Measurements from ENCODE around the gene PRLR. TPM values are rescaled to one million over a fixed set of nuclear protein-coding genes. Genes with fewer than 3 reads are reported as not detected.
"Not testable (repeated sequence)": the region's sequence is repeated elsewhere in the genome, so short reads cannot be mapped to it uniquely, and the experiment has no call there.

The PRLR gene
- total RNA-seq, 2 donors from 2014 or later: not detected

GRCh38 chr5:35052838-35053237 is 177.4 kb downstream of the PRLR start:
- no peaks in the 10 kb centered on the region for H3K9me3 ChIP-seq (ENCODE audit: control insufficient read depth, low read length, poor library complexity, severe bottlenecking)
- H3K4me3 Mint-ChIP-seq: no peak overlapping the region
- H3K27ac Mint-ChIP-seq: no peak overlapping the region
- peaks cover 69% of the 10 kb centered on the region for H3K27me3 Mint-ChIP-seq
- ATAC-seq (no peak), DNase-seq (no peak)
- no peaks in the 10 kb centered on the region for H3K36me3 Mint-ChIP-seq (ENCODE audit: low read depth)
- H3K4me1 Mint-ChIP-seq: no peaks in the 10 kb centered on the region

DNA sequence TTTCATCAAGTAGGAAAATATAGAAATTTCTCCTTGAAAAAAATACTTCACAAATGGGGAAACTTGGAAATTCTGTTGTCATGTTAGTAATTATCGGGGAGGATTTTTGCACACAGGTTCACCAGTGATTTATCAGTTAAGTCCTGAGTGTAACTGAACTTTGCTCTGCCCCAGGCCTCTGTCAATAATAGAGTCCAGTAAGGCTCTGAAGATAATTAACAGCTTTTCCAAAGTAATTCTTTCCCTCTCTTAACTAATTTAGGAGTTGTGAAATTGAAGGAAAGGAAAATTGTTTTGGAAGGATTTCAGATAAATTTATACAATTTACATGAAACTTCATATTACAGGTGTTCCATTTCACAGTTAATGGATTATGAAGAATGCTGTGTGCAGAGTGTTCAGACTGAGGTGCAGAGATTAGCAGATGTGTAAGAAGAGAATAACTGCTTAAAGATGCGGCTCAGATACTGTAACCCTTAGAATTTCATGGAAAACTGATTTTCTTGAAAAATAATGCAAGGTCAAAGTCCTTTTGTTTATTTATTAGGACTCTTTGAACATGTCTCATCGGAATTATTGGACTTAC is 179.7 kb downstream of the PRLR start:
- H3K4me3 Mint-ChIP-seq: no peak overlapping the region
- no peak overlapping the region for H3K27ac Mint-ChIP-seq
- no peaks in the 10 kb centered on the region for H3K36me3 Mint-ChIP-seq (ENCODE audit: low read depth)
- no peak for ATAC-seq
- no peaks in the 10 kb centered on the region for H3K4me1 Mint-ChIP-seq
- DNase-seq: no peak
- no peaks in the 10 kb centered on the region for H3K9me3 ChIP-seq (ENCODE audit: control insufficient read depth, low read length, poor library complexity, severe bottlenecking)
- H3K27me3 Mint-ChIP-seq: peaks cover 56% of the 10 kb centered on the region

DNA sequence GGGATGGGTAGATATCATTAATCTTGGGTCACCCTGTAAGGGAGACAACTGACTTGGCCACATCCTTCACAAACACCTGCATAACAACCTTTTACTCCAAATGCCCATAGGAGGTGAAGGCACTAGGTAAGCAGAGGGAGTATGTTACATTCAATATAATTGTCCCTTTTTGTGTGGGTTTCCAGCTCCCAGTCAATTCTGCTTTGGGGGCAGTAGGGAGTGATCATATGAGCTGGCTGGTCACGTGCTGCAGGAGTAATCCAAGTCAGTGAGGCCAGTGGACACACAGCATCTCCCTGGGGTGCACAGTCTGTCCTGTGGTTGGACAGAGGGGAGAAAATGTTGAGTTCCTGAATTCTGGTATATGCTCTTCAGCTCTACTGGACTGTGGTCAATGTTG is 181.4 kb downstream of the PRLR start:
- no peaks in the 10 kb centered on the region for H3K9me3 ChIP-seq (ENCODE audit: control insufficient read depth, low read length, poor library complexity, severe bottlenecking)
- H3K4me3 Mint-ChIP-seq: no peak overlapping the region
- H3K36me3 Mint-ChIP-seq (ENCODE audit: low read depth): no peaks in the 10 kb centered on the region
- H3K27ac Mint-ChIP-seq: no peak overlapping the region
- DNase-seq (no peak), ATAC-seq (no peak)
- peaks cover 48% of the 10 kb centered on the region for H3K27me3 Mint-ChIP-seq
- no peaks in the 10 kb centered on the region for H3K4me1 Mint-ChIP-seq

DNA sequence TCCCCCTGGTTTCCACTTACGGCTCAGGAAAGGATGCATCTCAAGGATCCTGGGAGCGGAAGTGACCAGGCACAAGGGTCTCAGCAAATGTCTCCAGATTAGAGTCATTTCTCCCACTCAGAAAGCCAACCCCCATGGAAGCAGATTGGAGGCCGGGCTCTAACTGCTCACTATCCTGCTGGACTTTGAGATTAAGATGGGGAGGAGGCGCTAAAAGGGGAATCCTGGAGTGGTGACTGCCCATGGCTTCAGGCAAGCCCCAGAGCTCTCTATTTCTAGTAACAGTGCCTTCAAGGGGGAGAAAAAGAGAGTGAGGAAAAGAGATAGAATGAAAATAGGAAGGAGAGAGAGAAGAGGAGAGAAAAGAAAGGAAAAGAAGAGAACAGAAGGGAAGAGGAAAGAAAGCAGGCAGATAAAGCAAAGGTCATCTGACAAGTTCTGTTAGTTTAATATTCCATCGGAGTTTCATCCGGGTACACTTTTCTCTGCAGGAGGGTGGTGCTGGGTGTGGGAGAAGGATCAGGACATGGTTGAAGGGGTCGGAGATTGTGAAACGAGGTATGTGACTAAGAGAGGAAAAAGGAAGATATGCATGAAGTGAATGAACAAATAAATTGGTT is 182.4 kb downstream of the PRLR start, which contains the start of gene AGXT2:
AGXT2 (minus strand) TSS at position 165 of the 620 bp plus-strand sequence; CDS start at position 108, 57 bp downstream.
- Mint-ChIP-seq H3K4me3 (no peak within 1 kb of the TSS), H3K27me3 (peaks cover 44% of the 10 kb centered on the region), H3K36me3 (ENCODE audit: low read depth) (no peaks in the 10 kb centered on the region), H3K4me1 (no peaks in the 10 kb centered on the region), H3K27ac (no peak within 1 kb of the TSS)
- H3K9me3 ChIP-seq (ENCODE audit: control insufficient read depth, low read length, poor library complexity, severe bottlenecking): no peaks in the 10 kb centered on the region
- no peak for DNase-seq
- no peak for ATAC-seq

GRCh38 chr5:35046774-35047173 is 183.5 kb downstream of the PRLR start:
- Mint-ChIP-seq H3K27me3 (peaks cover 47% of the 10 kb centered on the region), H3K27ac (no peak overlapping the region), H3K4me1 (no peaks in the 10 kb centered on the region), H3K36me3 (ENCODE audit: low read depth) (no peaks in the 10 kb centered on the region), H3K4me3 (no peak overlapping the region)
- H3K9me3 ChIP-seq (ENCODE audit: control insufficient read depth, low read length, poor library complexity, severe bottlenecking): no peaks in the 10 kb centered on the region
- no peak for DNase-seq
- ATAC-seq: no peak

DNA sequence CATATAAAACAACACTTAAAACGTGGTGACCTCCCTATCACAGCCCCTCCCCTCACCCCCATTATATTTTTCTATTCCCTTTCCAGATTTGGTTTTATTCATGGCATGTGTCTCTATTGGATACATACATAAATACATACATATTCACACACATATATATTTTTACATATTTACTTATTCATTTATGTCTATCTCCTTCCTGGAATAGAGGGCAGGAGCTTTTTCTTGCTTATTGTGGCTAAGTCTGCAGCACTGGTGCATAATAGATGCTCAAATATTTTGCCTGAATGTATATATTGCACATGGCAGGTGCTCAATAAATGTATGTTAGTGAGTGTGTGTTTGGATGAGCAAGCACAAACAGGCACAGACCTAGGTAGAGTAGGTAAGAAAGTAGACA is 185.0 kb downstream of the PRLR start:
- Mint-ChIP-seq H3K27ac (no peak overlapping the region), H3K4me3 (no peak overlapping the region), H3K27me3 (peaks cover 49% of the 10 kb centered on the region), H3K4me1 (no peaks in the 10 kb centered on the region), H3K36me3 (ENCODE audit: low read depth) (no peaks in the 10 kb centered on the region)
- ATAC-seq (no peak), DNase-seq (no peak)
- H3K9me3 ChIP-seq (ENCODE audit: control insufficient read depth, low read length, poor library complexity, severe bottlenecking): no peaks in the 10 kb centered on the region

DNA sequence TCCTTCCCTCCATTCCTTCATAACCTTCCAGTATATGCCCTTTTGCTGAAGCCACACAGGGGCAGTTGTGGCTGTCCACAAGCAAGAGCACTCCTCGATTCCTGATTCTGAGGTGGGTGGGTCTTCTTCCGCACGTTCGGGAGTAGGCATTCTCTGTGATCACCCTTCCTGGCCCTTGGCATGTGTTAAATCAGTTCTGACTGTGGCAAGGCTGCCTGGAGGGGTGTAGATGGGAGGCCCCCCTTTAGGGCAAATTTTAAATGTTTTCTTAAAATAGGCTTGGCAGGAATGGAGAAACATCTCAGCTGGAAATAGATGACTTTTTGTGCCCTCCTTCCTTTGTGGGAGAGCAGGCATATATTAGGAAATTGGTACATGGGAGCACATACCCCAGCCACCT is 185.6 kb downstream of the PRLR start:
- H3K36me3 Mint-ChIP-seq (ENCODE audit: low read depth): no peaks in the 10 kb centered on the region
- no peaks in the 10 kb centered on the region for H3K4me1 Mint-ChIP-seq
- no peak for DNase-seq
- no peak for ATAC-seq
- no peaks in the 10 kb centered on the region for H3K9me3 ChIP-seq (ENCODE audit: control insufficient read depth, low read length, poor library complexity, severe bottlenecking)
- H3K27ac Mint-ChIP-seq: no peak overlapping the region
- peaks cover 49% of the 10 kb centered on the region for H3K27me3 Mint-ChIP-seq
- H3K4me3 Mint-ChIP-seq: no peak overlapping the region

DNA sequence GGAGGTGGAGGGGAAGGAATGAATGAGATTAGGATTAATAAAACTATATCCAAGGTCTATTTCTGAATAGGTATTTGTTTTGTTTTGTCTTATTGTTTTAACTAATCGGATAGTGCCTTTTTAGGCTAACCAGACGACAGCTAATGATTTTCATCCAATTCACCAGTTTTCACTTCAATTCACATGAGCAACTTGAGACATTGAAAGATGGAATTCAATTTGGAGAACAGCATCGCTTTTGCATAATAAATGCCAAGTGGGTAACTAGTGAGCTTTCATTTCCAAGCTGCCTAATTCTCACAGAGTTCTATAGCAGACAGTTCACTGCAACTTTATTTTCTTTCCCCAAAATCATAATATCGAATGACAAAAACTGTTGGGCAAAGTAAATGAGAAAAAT is 187.5 kb downstream of the PRLR start:
- Mint-ChIP-seq H3K27me3 (peaks cover 50% of the 10 kb centered on the region), H3K36me3 (ENCODE audit: low read depth) (no peaks in the 10 kb centered on the region), H3K27ac (no peak overlapping the region), H3K4me1 (no peaks in the 10 kb centered on the region), H3K4me3 (no peak overlapping the region)
- no peak for ATAC-seq
- DNase-seq: no peak
- H3K9me3 ChIP-seq (ENCODE audit: control insufficient read depth, low read length, poor library complexity, severe bottlenecking): no peaks in the 10 kb centered on the region

GRCh38 chr5:35041261-35041660 is 189.0 kb downstream of the PRLR start:
- DNase-seq (no peak), ATAC-seq (no peak)
- Mint-ChIP-seq H3K27me3 (peaks cover 59% of the 10 kb centered on the region), H3K4me1 (no peaks in the 10 kb centered on the region), H3K27ac (no peak overlapping the region), H3K36me3 (ENCODE audit: low read depth) (no peaks in the 10 kb centered on the region), H3K4me3 (no peak overlapping the region)
- H3K9me3 ChIP-seq (ENCODE audit: control insufficient read depth, low read length, poor library complexity, severe bottlenecking): no peaks in the 10 kb centered on the region

- ATAC-seq (no peak), DNase-seq (no peak)
- Mint-ChIP-seq H3K4me3 (no peak overlapping the region), H3K4me1 (no peaks in the 10 kb centered on the region), H3K36me3 (ENCODE audit: low read depth) (no peaks in the 10 kb centered on the region), H3K27me3 (peaks cover 76% of the 10 kb centered on the region), H3K27ac (no peak overlapping the region)
- H3K9me3 ChIP-seq (ENCODE audit: control insufficient read depth, low read length, poor library complexity, severe bottlenecking): no peaks in the 10 kb centered on the region
Measured at GRCh38 chr5:35038891-35039290, 191.4 kb downstream of the PRLR start.

GRCh38 chr5:35036536-35036935 is 193.8 kb downstream of the PRLR start:
- Mint-ChIP-seq H3K4me3 (no peak overlapping the region), H3K36me3 (ENCODE audit: low read depth) (peaks cover 2% of the 10 kb centered on the region)

GRCh38 chr5:35035929-35036328 is 194.4 kb downstream of the PRLR start:
- not testable (repeated sequence) for ATAC-seq; H3K36me3 Mint-ChIP-seq (ENCODE audit: low read depth); H3K9me3 ChIP-seq (ENCODE audit: control insufficient read depth, low read length, poor library complexity, severe bottlenecking); H3K4me3 Mint-ChIP-seq; H3K4me1 Mint-ChIP-seq; H3K27ac Mint-ChIP-seq; DNase-seq
- peaks cover 66% of the 10 kb centered on the region for H3K27me3 Mint-ChIP-seq

More at GRCh38 chr5:35036536-35036935, 193.8 kb downstream of the PRLR start:
- peaks cover 72% of the 10 kb centered on the region for H3K27me3 Mint-ChIP-seq
- H3K9me3 ChIP-seq (ENCODE audit: control insufficient read depth, low read length, poor library complexity, severe bottlenecking): no peaks in the 10 kb centered on the region
- no peaks in the 10 kb centered on the region for H3K4me1 Mint-ChIP-seq
- H3K27ac Mint-ChIP-seq: no peak overlapping the region
- ATAC-seq: no peak
- no peak for DNase-seq

DNA sequence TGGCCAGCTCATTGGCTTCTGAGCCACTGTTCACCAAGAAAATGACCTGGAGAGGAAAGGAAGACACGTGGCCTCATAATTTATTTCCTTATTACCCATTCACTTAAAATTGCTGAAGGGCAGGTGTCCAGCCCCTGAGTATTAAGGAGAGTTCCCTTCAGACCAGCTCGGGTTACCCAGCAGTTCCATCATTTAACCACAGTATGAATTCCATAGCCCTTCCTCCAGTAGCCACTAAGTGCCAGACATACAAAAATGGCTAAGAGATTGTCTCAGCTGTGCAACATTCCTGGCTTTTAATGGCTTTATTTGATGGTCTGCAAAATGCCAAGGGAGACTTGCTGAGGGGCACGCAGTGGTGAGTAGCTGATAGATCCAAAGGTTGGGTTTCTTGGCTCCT is 195.0 kb downstream of the PRLR start:
- peaks cover 59% of the 10 kb centered on the region for H3K27me3 Mint-ChIP-seq
- no peak for DNase-seq
- no peaks in the 10 kb centered on the region for H3K4me1 Mint-ChIP-seq
- H3K27ac Mint-ChIP-seq: no peak overlapping the region
- no peak for ATAC-seq
- H3K4me3 Mint-ChIP-seq: no peak overlapping the region
- H3K9me3 ChIP-seq (ENCODE audit: control insufficient read depth, low read length, poor library complexity, severe bottlenecking): no peaks in the 10 kb centered on the region
- peaks cover 2% of the 10 kb centered on the region for H3K36me3 Mint-ChIP-seq (ENCODE audit: low read depth)

DNA sequence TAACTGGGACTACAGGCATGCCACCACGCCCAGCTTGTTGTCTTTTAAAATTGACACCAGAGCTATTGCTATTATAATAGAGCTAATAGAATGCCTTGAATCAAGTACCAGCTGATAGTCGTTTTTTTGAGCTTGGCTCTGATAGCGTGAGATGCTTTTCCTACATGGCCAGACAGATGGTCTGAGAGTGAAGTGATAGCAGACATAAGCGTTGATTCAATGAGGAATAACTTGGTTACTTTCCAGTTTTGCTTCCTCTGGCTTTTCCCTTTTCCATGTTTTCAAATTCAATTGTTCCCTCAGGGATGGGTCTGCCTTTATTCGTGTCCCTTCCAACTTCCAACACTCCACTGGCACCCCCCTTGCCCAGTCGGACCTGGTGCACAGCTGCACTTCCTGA is 197.9 kb downstream of the PRLR start:
- H3K27ac Mint-ChIP-seq: no peak overlapping the region
- H3K36me3 Mint-ChIP-seq (ENCODE audit: low read depth): peaks cover 2% of the 10 kb centered on the region
- H3K4me1 Mint-ChIP-seq: no peaks in the 10 kb centered on the region
- DNase-seq (no peak), ATAC-seq (no peak)
- H3K4me3 Mint-ChIP-seq: no peak overlapping the region
- H3K27me3 Mint-ChIP-seq: peaks cover 62% of the 10 kb centered on the region
- no peaks in the 10 kb centered on the region for H3K9me3 ChIP-seq (ENCODE audit: control insufficient read depth, low read length, poor library complexity, severe bottlenecking)

Data from T-helper 17 cell (primary cell).